Measurements from ENCODE around the gene ICE2. TPM values are rescaled to one million over a fixed set of nuclear protein-coding genes. Genes with fewer than 3 reads are reported as not detected.

ICE2 gene
- total and polyA plus RNA-seq, 2 of the 8 experiments (the other 6 are each of a cell fraction or from before 2014, with no cell fraction given), result 40.0 to 87.3 TPM

DNA sequence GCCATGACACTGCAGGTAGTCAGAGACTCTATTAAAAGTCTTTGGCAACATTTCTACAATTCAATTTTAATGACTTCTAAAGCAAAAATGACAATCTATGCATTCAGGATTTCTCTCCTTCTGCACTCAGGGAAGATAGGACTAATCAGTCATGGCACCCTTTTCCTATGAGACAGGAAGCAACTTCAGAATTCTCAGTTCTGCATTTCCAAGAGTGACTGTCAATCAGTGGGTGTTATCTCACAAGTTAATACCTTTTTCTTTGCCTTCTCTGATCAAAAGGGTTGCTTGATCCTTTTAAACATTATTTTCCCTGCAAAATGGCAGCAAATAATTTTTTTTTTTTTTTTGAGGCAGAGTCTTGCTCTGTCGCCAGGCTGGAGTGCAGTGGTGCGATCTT, 7.8 kb upstream of the ICE2 start (continued):
- TF ChIP-seq SIN3A (conservative IDR thresholded peaks at IDR 0.05 in 1 of 2, IDR thresholded peaks at IDR 0.05 in 1 of 2; ENCODE audit: low read depth in 1 of 2, low read length in 2 of 2), result no peak
- no peak for TF ChIP-seq SP1 (IDR thresholded peaks at IDR 0.05; ENCODE audit: low read depth, low read length)
- TF ChIP-seq RNF2 (IDR thresholded peaks at IDR 0.05; ENCODE audit: borderline replicate concordance, low read depth, low read length, missing control alignments, poor library complexity, severe bottlenecking), result no peak

Measured in H1 (cell line).